Endothelial cell (in vitro differentiated cells): ENCODE measurements around the gene TTC7B. TPM values are rescaled to one million over a fixed set of nuclear protein-coding genes. Genes with fewer than 3 reads are reported as not detected.

Experiments
- DNase-seq: peaks from one replicate; pipeline ENCODE4 v3.0.0; 2021; ENCODE audit warnings: low spot score
- H3K27ac Mint-ChIP-seq: one replicate; pipeline ENCODE4 v1.8.0; 2021; ENCODE audit warnings: mixed read lengths, inconsistent platforms; ENCODE audit not compliant: unreplicated experiment
- H3K27me3 Mint-ChIP-seq: one replicate; pipeline ENCODE4 v1.8.0; 2021; ENCODE audit warnings: mild to moderate bottlenecking, moderate library complexity, mixed read lengths, inconsistent platforms; ENCODE audit not compliant: unreplicated experiment
- H3K36me3 Mint-ChIP-seq: one replicate; pipeline ENCODE4 v1.8.0; 2021; ENCODE audit warnings: mild to moderate bottlenecking, low read depth, mixed read lengths, inconsistent platforms; ENCODE audit not compliant: unreplicated experiment
- H3K4me1 Mint-ChIP-seq: one replicate; pipeline ENCODE4 v1.8.0; 2021; ENCODE audit warnings: mild to moderate bottlenecking, mixed read lengths, inconsistent platforms; ENCODE audit not compliant: unreplicated experiment
- H3K4me3 Mint-ChIP-seq: one replicate; pipeline ENCODE4 v1.8.0; 2021; ENCODE audit warnings: mild to moderate bottlenecking, mixed read lengths, inconsistent platforms; ENCODE audit not compliant: unreplicated experiment
- H3K9me3 Mint-ChIP-seq: one replicate; pipeline ENCODE4 v1.8.0; 2021; ENCODE audit warnings: mixed read lengths, inconsistent platforms; ENCODE audit not compliant: unreplicated experiment
- total RNA-seq: library from RNA; stranded (reverse); fragmentation: NEBNext Ultra II Directional; extraction: Animal tissue kit (Norgen Biotek cat#: 25700); gene quantifications from one replicate; pipeline ENCODE4 v1.2.1, GENCODE V29; 2021; ENCODE audit not compliant: unreplicated experiment
- TF ChIP-seq, protein P1 (sequence below): fragments of 200-600 bp; sonication (generic); IDR thresholded peaks from one replicate; pipeline ENCODE4 v1.5.0; 2021; ENCODE audit warnings: antibody characterized with exemption; ENCODE audit not compliant: unreplicated experiment

Gene TTC7B
- total RNA-seq, 1 donor from 2014 or later: 93.5 TPM

DNA sequence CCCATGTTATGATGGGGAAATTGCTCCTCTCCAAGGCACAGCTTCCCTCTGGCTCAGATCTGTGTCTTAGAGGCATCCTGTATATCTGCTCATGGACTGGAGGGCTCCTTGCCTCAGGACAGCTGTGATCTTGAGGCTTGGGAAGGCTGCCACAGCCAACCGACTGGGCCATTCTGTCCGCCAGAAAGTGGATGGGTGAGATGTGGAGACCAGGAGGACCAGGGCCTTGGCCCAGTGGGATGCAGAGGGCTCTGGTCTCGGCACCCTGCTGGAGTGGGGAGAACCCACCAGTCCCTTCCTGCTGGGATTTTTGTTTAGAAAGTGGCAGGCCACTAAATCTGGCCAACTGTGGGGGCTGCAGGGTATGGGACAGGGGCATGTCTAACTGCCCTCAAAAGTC is 270.8 kb downstream of the TTC7B start:
- DNase-seq: no peak
- Mint-ChIP-seq H3K27ac (no peak overlapping the region), H3K9me3 (no peaks in the 10 kb centered on the region), H3K36me3 (peaks cover 15% of the 10 kb centered on the region), H3K27me3 (peaks cover 10% of the 10 kb centered on the region), H3K4me1 (no peaks in the 10 kb centered on the region), H3K4me3 (no peak overlapping the region)
- TF ChIP-seq, protein P1, sequence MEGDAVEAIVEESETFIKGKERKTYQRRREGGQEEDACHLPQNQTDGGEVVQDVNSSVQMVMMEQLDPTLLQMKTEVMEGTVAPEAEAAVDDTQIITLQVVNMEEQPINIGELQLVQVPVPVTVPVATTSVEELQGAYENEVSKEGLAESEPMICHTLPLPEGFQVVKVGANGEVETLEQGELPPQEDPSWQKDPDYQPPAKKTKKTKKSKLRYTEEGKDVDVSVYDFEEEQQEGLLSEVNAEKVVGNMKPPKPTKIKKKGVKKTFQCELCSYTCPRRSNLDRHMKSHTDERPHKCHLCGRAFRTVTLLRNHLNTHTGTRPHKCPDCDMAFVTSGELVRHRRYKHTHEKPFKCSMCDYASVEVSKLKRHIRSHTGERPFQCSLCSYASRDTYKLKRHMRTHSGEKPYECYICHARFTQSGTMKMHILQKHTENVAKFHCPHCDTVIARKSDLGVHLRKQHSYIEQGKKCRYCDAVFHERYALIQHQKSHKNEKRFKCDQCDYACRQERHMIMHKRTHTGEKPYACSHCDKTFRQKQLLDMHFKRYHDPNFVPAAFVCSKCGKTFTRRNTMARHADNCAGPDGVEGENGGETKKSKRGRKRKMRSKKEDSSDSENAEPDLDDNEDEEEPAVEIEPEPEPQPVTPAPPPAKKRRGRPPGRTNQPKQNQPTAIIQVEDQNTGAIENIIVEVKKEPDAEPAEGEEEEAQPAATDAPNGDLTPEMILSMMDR: no peak

DNA sequence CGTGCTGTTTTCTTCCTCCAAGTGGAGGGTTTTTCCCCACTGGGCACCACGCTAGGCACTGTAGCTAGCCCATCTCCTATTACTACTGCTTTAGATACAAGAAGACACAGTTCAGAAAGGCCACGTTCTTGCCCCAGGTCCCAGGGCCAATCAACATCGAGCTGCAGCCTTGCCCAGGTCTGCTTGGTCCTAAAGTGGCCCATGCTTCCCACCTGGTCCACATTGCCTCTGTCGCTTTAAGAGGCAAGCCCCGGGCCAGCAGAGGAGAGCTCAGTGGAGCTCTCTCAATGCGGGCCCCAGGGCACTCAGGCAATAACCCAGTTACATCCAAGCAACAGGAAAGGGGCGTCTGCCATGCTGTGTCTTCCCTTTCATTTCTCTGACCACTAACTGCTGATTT is 271.3 kb downstream of the TTC7B start:
- DNase-seq: no peak
- TF ChIP-seq, protein P1: no peak
- Mint-ChIP-seq H3K4me3 (no peak overlapping the region), H3K36me3 (peaks cover 13% of the 10 kb centered on the region), H3K4me1 (no peaks in the 10 kb centered on the region), H3K9me3 (no peaks in the 10 kb centered on the region), H3K27me3 (peaks cover 7% of the 10 kb centered on the region), H3K27ac (no peak overlapping the region)

DNA sequence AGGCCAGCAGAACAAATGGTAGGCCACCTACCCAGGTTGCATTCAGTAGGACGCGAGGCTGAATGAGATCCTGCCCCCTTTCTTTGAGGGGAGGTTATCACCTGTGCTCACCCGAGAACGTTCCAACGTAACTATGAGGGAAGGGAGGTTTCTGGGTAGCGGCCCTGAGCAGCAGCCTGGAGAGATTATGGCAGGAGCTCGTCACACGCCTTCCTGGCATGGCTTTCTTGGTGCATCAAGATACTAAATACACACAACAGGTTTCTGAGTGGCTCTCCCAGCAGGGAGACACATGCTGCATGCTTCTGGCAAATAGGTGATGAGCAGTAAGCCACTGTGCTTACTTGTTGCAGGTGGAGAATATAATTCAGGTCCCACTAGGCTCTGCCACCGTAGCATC is 271.7 kb downstream of the TTC7B start:
- Mint-ChIP-seq H3K36me3 (peaks cover 17% of the 10 kb centered on the region), H3K4me3 (no peak overlapping the region), H3K4me1 (no peaks in the 10 kb centered on the region), H3K27me3 (peaks cover 7% of the 10 kb centered on the region), H3K9me3 (no peaks in the 10 kb centered on the region), H3K27ac (no peak overlapping the region)
- TF ChIP-seq, protein P1: no peak
- DNase-seq: no peak

DNA sequence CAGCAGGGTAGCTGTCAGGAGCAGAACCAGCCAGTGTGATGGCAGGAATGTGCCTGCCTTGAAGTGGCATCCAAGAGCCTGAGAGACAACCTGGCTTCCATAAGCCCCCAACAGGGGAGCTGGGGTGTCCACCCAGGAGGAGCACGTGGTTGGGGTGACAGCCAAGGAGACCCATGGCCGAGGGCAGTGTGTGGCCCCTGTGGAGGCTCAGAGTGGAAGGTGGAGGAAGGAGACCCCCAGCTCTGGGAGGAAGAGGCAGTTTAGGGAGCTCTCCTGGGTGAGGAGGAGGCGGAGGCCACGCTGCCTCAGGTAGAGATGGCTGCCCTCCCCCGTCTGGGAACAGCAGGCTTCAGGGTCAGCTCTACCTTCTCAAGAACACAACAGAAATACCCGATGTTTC is 272.4 kb downstream of the TTC7B start:
- Mint-ChIP-seq H3K4me1 (no peaks in the 10 kb centered on the region), H3K27me3 (peaks cover 5% of the 10 kb centered on the region), H3K9me3 (no peaks in the 10 kb centered on the region), H3K4me3 (no peak overlapping the region), H3K27ac (no peak overlapping the region), H3K36me3 (peaks cover 20% of the 10 kb centered on the region)
- no peak for DNase-seq
- TF ChIP-seq, protein P1: no peak

DNA sequence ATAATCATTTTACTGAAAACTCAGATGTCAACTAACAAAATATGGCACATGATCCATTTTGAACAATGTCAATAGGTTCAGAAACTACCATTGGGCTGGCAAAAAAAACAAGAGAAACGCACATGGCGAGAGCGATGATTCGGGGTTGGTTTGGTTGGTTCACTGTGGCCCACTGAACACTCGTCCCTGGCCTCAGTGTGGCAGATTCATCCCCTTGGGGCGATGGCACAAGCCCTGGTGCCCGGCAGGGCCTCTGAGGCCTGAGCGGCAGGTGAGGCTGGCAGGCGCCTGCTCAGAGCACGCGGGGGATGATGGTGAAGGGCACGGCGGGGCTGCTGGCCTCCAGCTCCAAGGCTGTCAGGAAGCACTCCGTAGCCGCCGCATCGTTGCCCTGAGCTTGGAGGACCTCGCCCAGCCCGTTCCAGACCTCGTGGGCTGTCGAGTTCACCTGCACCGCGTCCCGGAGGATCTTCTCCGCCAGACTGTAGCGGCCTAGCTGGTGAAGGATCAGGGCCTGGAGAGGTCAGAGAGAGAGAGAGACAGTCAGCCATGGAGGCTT is 275.1 kb downstream of the TTC7B start:
- peaks cover 41% of the 10 kb centered on the region for H3K36me3 Mint-ChIP-seq
- DNase-seq: no peak
- TF ChIP-seq, protein P1: no peak
- H3K27me3 Mint-ChIP-seq: peaks cover 11% of the 10 kb centered on the region
- H3K4me1 Mint-ChIP-seq: peaks cover 7% of the 10 kb centered on the region
- H3K4me3 Mint-ChIP-seq: no peak overlapping the region
- H3K9me3 Mint-ChIP-seq: no peaks in the 10 kb centered on the region
- no peak overlapping the region for H3K27ac Mint-ChIP-seq
